T-helper 9 cell (primary cell): ENCODE results near the gene RAP2B.
"Not testable (repeated sequence)": the region's sequence is repeated elsewhere in the genome, so short reads cannot be mapped to it uniquely, and the experiment has no call there.

ENCODE experiments used
- DNase-seq: peaks from one replicate; pipeline ENCODE4 v3.0.0-alpha.2; 2020
- total RNA-seq, 2 donors: gene quantifications; one replicate each; lab custom pipeline; 2026; lab: John Stamatoyannopoulos, UW

The RAP2B gene
- total RNA-seq: 114 to 171 reads per million in 2 donors

GRCh38 chr3:153161714-153162512 lies at the start of gene RAP2B:
RAP2B (plus strand) TSS chr3:153162226; CDS start chr3:153162694, 468 bp downstream.
- peak; percentile 97 for DNase-seq

- no peak for DNase-seq
Observed at GRCh38 chr3:153113541-153113940, 48.5 kb upstream of the RAP2B start.

- not testable (repeated sequence) for DNase-seq
Observed at GRCh38 chr3:153114270-153114669, 47.8 kb upstream of the RAP2B start.

- DNase-seq: no peak
Observed at GRCh38 chr3:153115326-153115725, 46.7 kb upstream of the RAP2B start.

- no peak for DNase-seq
Observed at GRCh38 chr3:153127788-153128187, 34.2 kb upstream of the RAP2B start.

- DNase-seq: no peak
Observed at GRCh38 chr3:153129426-153129825, 32.6 kb upstream of the RAP2B start.

- DNase-seq: no peak
Observed at GRCh38 chr3:153129866-153130265, 32.2 kb upstream of the RAP2B start.

GRCh38 chr3:153130312-153130977 lies 31.6 kb upstream of the RAP2B start:
- DNase-seq: no peak

GRCh38 chr3:153137626-153138025 lies 24.4 kb upstream of the RAP2B start:
- no peak for DNase-seq

- no peak for DNase-seq
Observed at GRCh38 chr3:153138276-153139210, 23.5 kb upstream of the RAP2B start.

- no peak for DNase-seq
Observed at GRCh38 chr3:153142961-153143360, 19.1 kb upstream of the RAP2B start.

- no peak for DNase-seq
Observed at GRCh38 chr3:153144071-153144470, 18.0 kb upstream of the RAP2B start.

- DNase-seq: no peak
Observed at GRCh38 chr3:153144779-153145178, 17.2 kb upstream of the RAP2B start.

GRCh38 chr3:153145454-153145853 lies 16.6 kb upstream of the RAP2B start:
- no peak for DNase-seq

- DNase-seq: no peak
Observed at GRCh38 chr3:153146191-153147053, 15.6 kb upstream of the RAP2B start.

GRCh38 chr3:153150991-153151390 lies 11.0 kb upstream of the RAP2B start:
- DNase-seq: no peak

GRCh38 chr3:153155786-153156185 lies 6.2 kb upstream of the RAP2B start:
- DNase-seq: not testable (repeated sequence)

GRCh38 chr3:153158189-153158588 lies 3.8 kb upstream of the RAP2B start:
- DNase-seq: no peak

- DNase-seq: no peak
Observed at GRCh38 chr3:153158961-153159735, 2.9 kb upstream of the RAP2B start.

- no peak for DNase-seq
Observed at GRCh38 chr3:153159771-153160397, 2.1 kb upstream of the RAP2B start.
